ENCODE data around the gene KLHL20.
"Not testable (repeated sequence)": the region's sequence is repeated elsewhere in the genome, so short reads cannot be mapped to it uniquely, and the experiment has no call there.

KLHL20 gene, protein sequence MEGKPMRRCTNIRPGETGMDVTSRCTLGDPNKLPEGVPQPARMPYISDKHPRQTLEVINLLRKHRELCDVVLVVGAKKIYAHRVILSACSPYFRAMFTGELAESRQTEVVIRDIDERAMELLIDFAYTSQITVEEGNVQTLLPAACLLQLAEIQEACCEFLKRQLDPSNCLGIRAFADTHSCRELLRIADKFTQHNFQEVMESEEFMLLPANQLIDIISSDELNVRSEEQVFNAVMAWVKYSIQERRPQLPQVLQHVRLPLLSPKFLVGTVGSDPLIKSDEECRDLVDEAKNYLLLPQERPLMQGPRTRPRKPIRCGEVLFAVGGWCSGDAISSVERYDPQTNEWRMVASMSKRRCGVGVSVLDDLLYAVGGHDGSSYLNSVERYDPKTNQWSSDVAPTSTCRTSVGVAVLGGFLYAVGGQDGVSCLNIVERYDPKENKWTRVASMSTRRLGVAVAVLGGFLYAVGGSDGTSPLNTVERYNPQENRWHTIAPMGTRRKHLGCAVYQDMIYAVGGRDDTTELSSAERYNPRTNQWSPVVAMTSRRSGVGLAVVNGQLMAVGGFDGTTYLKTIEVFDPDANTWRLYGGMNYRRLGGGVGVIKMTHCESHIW

GRCh38 chr1:173714759-173715537 lies at the start of gene KLHL20:
Gene KLHL20 (plus strand): TSS chr1:173714981. CDS start chr1:173716044, 1,063 bp downstream.
- H3K79me2 ChIP-seq (ENCODE audit: control insufficient read depth, low read length): peaks cover 39% of the 10 kb centered on the region
- H4K20me1 ChIP-seq (ENCODE audit: control insufficient read depth, insufficient read depth, low read depth, low read length): no peaks in the 10 kb centered on the region
- H3K4me1 ChIP-seq (ENCODE audit: control insufficient read depth, low read length): peaks cover 21% of the 10 kb centered on the region
- H3K4me3 ChIP-seq (ENCODE audit: low read length): peak within 1 kb of the TSS; percentile 82
- peak within 1 kb of the TSS; percentile 57 for H3K27ac ChIP-seq (ENCODE audit: low read depth, low read length)
- no peak for TF ChIP-seq EZH2phosphoT487 (IDR thresholded peaks at IDR 0.05; ENCODE audit: borderline replicate concordance, low read length)
- TF ChIP-seq, protein P1, sequence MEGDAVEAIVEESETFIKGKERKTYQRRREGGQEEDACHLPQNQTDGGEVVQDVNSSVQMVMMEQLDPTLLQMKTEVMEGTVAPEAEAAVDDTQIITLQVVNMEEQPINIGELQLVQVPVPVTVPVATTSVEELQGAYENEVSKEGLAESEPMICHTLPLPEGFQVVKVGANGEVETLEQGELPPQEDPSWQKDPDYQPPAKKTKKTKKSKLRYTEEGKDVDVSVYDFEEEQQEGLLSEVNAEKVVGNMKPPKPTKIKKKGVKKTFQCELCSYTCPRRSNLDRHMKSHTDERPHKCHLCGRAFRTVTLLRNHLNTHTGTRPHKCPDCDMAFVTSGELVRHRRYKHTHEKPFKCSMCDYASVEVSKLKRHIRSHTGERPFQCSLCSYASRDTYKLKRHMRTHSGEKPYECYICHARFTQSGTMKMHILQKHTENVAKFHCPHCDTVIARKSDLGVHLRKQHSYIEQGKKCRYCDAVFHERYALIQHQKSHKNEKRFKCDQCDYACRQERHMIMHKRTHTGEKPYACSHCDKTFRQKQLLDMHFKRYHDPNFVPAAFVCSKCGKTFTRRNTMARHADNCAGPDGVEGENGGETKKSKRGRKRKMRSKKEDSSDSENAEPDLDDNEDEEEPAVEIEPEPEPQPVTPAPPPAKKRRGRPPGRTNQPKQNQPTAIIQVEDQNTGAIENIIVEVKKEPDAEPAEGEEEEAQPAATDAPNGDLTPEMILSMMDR (IDR thresholded peaks at IDR 0.05; ENCODE audit: low read depth, low read length, poor library complexity, severe bottlenecking): peak; percentile 37
- H3F3A ChIP-seq (ENCODE audit: control insufficient read depth, insufficient read depth): peaks cover 6% of the 10 kb centered on the region
- peak within 1 kb of the TSS; percentile 89 for H3K4me2 ChIP-seq (ENCODE audit: low read length)
- no peaks in the 10 kb centered on the region for H3K27me3 ChIP-seq (ENCODE audit: control insufficient read depth, low read length)
- no peaks in the 10 kb centered on the region for H3K9me2 ChIP-seq (replicated peaks; ENCODE audit: control insufficient read depth, low read length)
- H3K36me3 ChIP-seq (ENCODE audit: control insufficient read depth, low read length): peaks cover 19% of the 10 kb centered on the region
- H3K9me3 ChIP-seq (ENCODE audit: control insufficient read depth, insufficient read depth, low read length): no peaks in the 10 kb centered on the region

DNA sequence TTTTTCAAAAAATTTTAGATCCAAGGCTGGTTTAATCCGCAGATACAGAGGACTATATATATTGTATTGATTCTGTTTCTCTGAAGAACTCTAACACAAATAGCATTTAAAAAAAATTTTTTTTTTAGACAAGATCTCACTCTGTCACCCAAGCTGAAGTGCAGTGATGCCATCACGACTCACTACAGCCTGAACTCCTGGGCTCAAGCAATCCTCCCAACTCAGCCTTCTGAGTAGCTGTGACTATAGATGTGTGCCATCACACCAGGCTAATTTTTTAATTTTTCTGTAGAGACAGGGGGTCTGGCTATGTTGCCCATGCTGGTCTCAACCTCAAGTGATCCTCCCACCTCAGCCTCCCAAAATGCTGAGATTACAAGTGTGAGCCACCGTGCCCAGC lies 48.1 kb upstream of the KLHL20 start:
- H3K9me3 ChIP-seq (ENCODE audit: control insufficient read depth, insufficient read depth, low read length): no peaks in the 10 kb centered on the region
- no peaks in the 10 kb centered on the region for H4K20me1 ChIP-seq (ENCODE audit: control insufficient read depth, insufficient read depth, low read depth, low read length)
- H3K4me2 ChIP-seq (ENCODE audit: low read length): no peak overlapping the region
- no peaks in the 10 kb centered on the region for H3K9me2 ChIP-seq (replicated peaks; ENCODE audit: control insufficient read depth, low read length)
- peaks cover 3% of the 10 kb centered on the region; the same call in 1 of the 2 replicates for H3K27me3 ChIP-seq (ENCODE audit: control insufficient read depth, low read length)
- H3K36me3 ChIP-seq (ENCODE audit: control insufficient read depth, low read length): no peaks in the 10 kb centered on the region
- no peaks in the 10 kb centered on the region for H3K79me2 ChIP-seq (ENCODE audit: control insufficient read depth, low read length)
- no peak overlapping the region for H3K27ac ChIP-seq (ENCODE audit: low read depth, low read length)
- no peak overlapping the region for H3K4me3 ChIP-seq (ENCODE audit: low read length)
- TF ChIP-seq EZH2phosphoT487 (IDR thresholded peaks at IDR 0.05; ENCODE audit: borderline replicate concordance, low read length): no peak
- TF ChIP-seq, protein P1 (IDR thresholded peaks at IDR 0.05; ENCODE audit: low read depth, low read length, poor library complexity, severe bottlenecking): no peak
- H3K4me1 ChIP-seq (ENCODE audit: control insufficient read depth, low read length): peaks cover 12% of the 10 kb centered on the region
- no peaks in the 10 kb centered on the region for H3F3A ChIP-seq (ENCODE audit: control insufficient read depth, insufficient read depth)

- Histone ChIP-seq H3K27ac (ENCODE audit: low read depth, low read length) (no peak within 1 kb of the TSS), H3K4me3 (ENCODE audit: low read length) (peak within 1 kb of the TSS; percentile 62)
These were observed 45.3 kb upstream of the KLHL20 start, which contains the start of gene ANKRD45 for GRCh38 chr1:173669491-173669941. Gene ANKRD45 (minus strand): TSS chr1:173669851. CDS start chr1:173659418, 10,433 bp downstream.

GRCh38 chr1:173674496-173674895 lies 40.3 kb upstream of the KLHL20 start:
- H3K27ac ChIP-seq (ENCODE audit: low read depth, low read length); H3K4me2 ChIP-seq (ENCODE audit: low read length); H3K9me2 ChIP-seq (replicated peaks; ENCODE audit: control insufficient read depth, low read length); H4K20me1 ChIP-seq (ENCODE audit: control insufficient read depth, insufficient read depth, low read depth, low read length); H3K4me1 ChIP-seq (ENCODE audit: control insufficient read depth, low read length); H3F3A ChIP-seq (ENCODE audit: control insufficient read depth, insufficient read depth); H3K9me3 ChIP-seq (ENCODE audit: control insufficient read depth, insufficient read depth, low read length); H3K36me3 ChIP-seq (ENCODE audit: control insufficient read depth, low read length); H3K27me3 ChIP-seq (ENCODE audit: control insufficient read depth, low read length); H3K4me3 ChIP-seq (ENCODE audit: low read length); H3K79me2 ChIP-seq (ENCODE audit: control insufficient read depth, low read length): not testable (repeated sequence)

More at GRCh38 chr1:173669491-173669941, 45.3 kb upstream of the KLHL20 start, which contains the start of gene ANKRD45:
- Histone ChIP-seq H3K79me2 (ENCODE audit: control insufficient read depth, low read length) (no peaks in the 10 kb centered on the region), H3K9me2 (replicated peaks; ENCODE audit: control insufficient read depth, low read length) (no peaks in the 10 kb centered on the region), H3K36me3 (ENCODE audit: control insufficient read depth, low read length) (no peaks in the 10 kb centered on the region), H3F3A (ENCODE audit: control insufficient read depth, insufficient read depth) (no peaks in the 10 kb centered on the region), H3K4me2 (ENCODE audit: low read length) (peak within 1 kb of the TSS; percentile 66), H3K4me1 (ENCODE audit: control insufficient read depth, low read length) (peaks cover 12% of the 10 kb centered on the region), H3K27me3 (ENCODE audit: control insufficient read depth, low read length) (peaks cover 3% of the 10 kb centered on the region; the same call in 1 of the 2 replicates), H4K20me1 (ENCODE audit: control insufficient read depth, insufficient read depth, low read depth, low read length) (no peaks in the 10 kb centered on the region), H3K9me3 (ENCODE audit: control insufficient read depth, insufficient read depth, low read length) (no peaks in the 10 kb centered on the region)
- TF ChIP-seq, protein P1 (IDR thresholded peaks at IDR 0.05; ENCODE audit: low read depth, low read length, poor library complexity, severe bottlenecking): no peak
- no peak for TF ChIP-seq EZH2phosphoT487 (IDR thresholded peaks at IDR 0.05; ENCODE audit: borderline replicate concordance, low read length)

GRCh38 chr1:173680152-173680551 lies 34.6 kb upstream of the KLHL20 start:
- not testable (repeated sequence) for H3K4me1 ChIP-seq (ENCODE audit: control insufficient read depth, low read length); H3K4me2 ChIP-seq (ENCODE audit: low read length); H3K36me3 ChIP-seq (ENCODE audit: control insufficient read depth, low read length); H3K4me3 ChIP-seq (ENCODE audit: low read length); H3K9me3 ChIP-seq (ENCODE audit: control insufficient read depth, insufficient read depth, low read length); H4K20me1 ChIP-seq (ENCODE audit: control insufficient read depth, insufficient read depth, low read depth, low read length); H3K27me3 ChIP-seq (ENCODE audit: control insufficient read depth, low read length); H3K27ac ChIP-seq (ENCODE audit: low read depth, low read length); H3K9me2 ChIP-seq (replicated peaks; ENCODE audit: control insufficient read depth, low read length); H3K79me2 ChIP-seq (ENCODE audit: control insufficient read depth, low read length); H3F3A ChIP-seq (ENCODE audit: control insufficient read depth, insufficient read depth)
